SK-N-MC (cell line): ENCODE results near the gene RALGPS1.

ENCODE experiments used
- EZH2 ChIP-seq: fragments of 200-600 bp; sonication (generic); IDR thresholded peaks from one replicate; pipeline ENCODE4 v1.6.1; 2017; ENCODE audit warnings: antibody characterized with exemption
- POLR2AphosphoS5 ChIP-seq: IDR thresholded peaks from 2 replicates; pipeline ENCODE4 v1.6.1; 2012; ENCODE audit warnings: mild to moderate bottlenecking, low read depth, low read length, borderline replicate concordance

GRCh38 chr9:127084076-127085039 is 169.8 kb downstream of the RALGPS1 start:
- TF ChIP-seq EZH2: no peak
- no peak for TF ChIP-seq POLR2AphosphoS5
